Lower leg skin (tissue), 3 donors: ENCODE measurements around the gene NDEL1.

ENCODE experiments used
- CTCF ChIP-seq, 3 donors: fragments of 450-650 bp; IDR thresholded peaks; one replicate each; pipeline ENCODE4 v1.5.1; 2016; ENCODE audit warnings: antibody characterized with exemption in 3 of 3, mild to moderate bottlenecking in 3 of 3, moderate library complexity in 2 of 3
- POLR2A ChIP-seq, 2 donors: fragments of 450-650 bp; IDR thresholded peaks; one replicate each; pipeline ENCODE4 v1.6.1; 2016 to 2017; ENCODE audit warnings: antibody characterized with exemption in 2 of 2, mild to moderate bottlenecking in 1 of 2, moderate library complexity in 1 of 2

GRCh38 chr17:8503807-8504206, 68.1 kb downstream of the NDEL1 start:
- TF ChIP-seq POLR2A (IDR thresholded peaks at IDR 0.05) (no peak), CTCF (IDR thresholded peaks at IDR 0.05) (no peak)
